ENCODE data around the gene DNM3. TPM values are rescaled to one million over a fixed set of nuclear protein-coding genes. Genes with fewer than 3 reads are reported as not detected.

Gene DNM3
- total and polyA plus RNA-seq, 2 of the 8 experiments (the other 6 are each of a cell fraction or from before 2014, with no cell fraction given): 2.0 to 8.5 TPM

GRCh38 chr1:171984850-171985485 is 143.7 kb downstream of the DNM3 start (continued):
- TF ChIP-seq FOSL1 (IDR thresholded peaks at IDR 0.05; ENCODE audit: insufficient read depth, low read depth, low read length): no peak

All from H1 (cell line).